GM12864 (cell line): ENCODE data around the gene CERS6.

ENCODE experiments used
- DNase-seq: peaks from one replicate; pipeline ENCODE4 v3.0.0-alpha.2; 2011; ENCODE audit warnings: low read depth
- H3K4me3 ChIP-seq: 2 replicates; pipeline ENCODE4 v1.5.1; 2011; ENCODE audit warnings: mild to moderate bottlenecking, low read depth, low read length, control low read depth
- CTCF ChIP-seq: IDR thresholded peaks from 2 replicates; pipeline ENCODE4 v1.5.1; 2011; ENCODE audit warnings: low read depth, mild to moderate bottlenecking, moderate library complexity, low read length, control low read depth, inconsistent platforms; ENCODE audit errors: missing control alignments

The CERS6 gene

GRCh38 chr2:168692132-168692744, 236.2 kb downstream of the CERS6 start:
- TF ChIP-seq CTCF, result no peak
- no peak overlapping the region for H3K4me3 ChIP-seq
- DNase-seq, result no peak

GRCh38 chr2:168694173-168694572, 238.1 kb downstream of the CERS6 start:
- no peak for DNase-seq
- TF ChIP-seq CTCF, result no peak
- H3K4me3 ChIP-seq, result no peak overlapping the region

- no peak for DNase-seq
- no peak overlapping the region for H3K4me3 ChIP-seq
- TF ChIP-seq CTCF, result no peak
Observed at GRCh38 chr2:168694866-168695265, 238.8 kb downstream of the CERS6 start.

- no peak for DNase-seq
- no peak overlapping the region for H3K4me3 ChIP-seq
- no peak for TF ChIP-seq CTCF
Observed at GRCh38 chr2:168697668-168698121, 241.6 kb downstream of the CERS6 start.

- DNase-seq, result no peak
- no peak for TF ChIP-seq CTCF
- no peak overlapping the region for H3K4me3 ChIP-seq
Observed at GRCh38 chr2:168698969-168699368, 242.9 kb downstream of the CERS6 start.

GRCh38 chr2:168699844-168700417, 243.9 kb downstream of the CERS6 start:
- DNase-seq, result no peak
- H3K4me3 ChIP-seq, result no peak overlapping the region
- no peak for TF ChIP-seq CTCF

GRCh38 chr2:168700615-168701245, 244.7 kb downstream of the CERS6 start:
- no peak for DNase-seq
- H3K4me3 ChIP-seq, result no peak overlapping the region
- no peak for TF ChIP-seq CTCF
